Measurements from ENCODE around the gene IFT80. TPM values are rescaled to one million over a fixed set of nuclear protein-coding genes. Genes with fewer than 3 reads are reported as not detected.

The IFT80 gene
- total RNA-seq, 6 experiments from 2014 or later = 23.4 to 28.1 (median 24.6) TPM

- no peaks in the 10 kb centered on the region for H3K9me3 Mint-ChIP-seq
- peak overlapping the region; percentile 30; the same call in 1 of the 2 replicates for H3K27ac Mint-ChIP-seq
- H3K36me3 Mint-ChIP-seq (ENCODE audit: low read depth) = peaks cover 55% of the 10 kb centered on the region
- no peaks in the 10 kb centered on the region; the same call in 1 of the 2 replicates for H3K27me3 Mint-ChIP-seq (ENCODE audit: insufficient read depth)
- TF ChIP-seq CTCF (IDR thresholded peaks at IDR 0.05) = no peak
- H3K4me3 Mint-ChIP-seq = no peak overlapping the region
- no peak for DNase-seq
- H3K4me1 Mint-ChIP-seq (ENCODE audit: low read depth) = peaks cover 59% of the 10 kb centered on the region
Measured at GRCh38 chr3:160440687-160441086, 41.7 kb upstream of the IFT80 start.

- H3K36me3 Mint-ChIP-seq (ENCODE audit: low read depth) = peaks cover 51% of the 10 kb centered on the region
- H3K27ac Mint-ChIP-seq = peak overlapping the region; percentile 51; the same call in 1 of the 2 replicates
- no peaks in the 10 kb centered on the region for H3K9me3 Mint-ChIP-seq
- peaks cover 62% of the 10 kb centered on the region for H3K4me1 Mint-ChIP-seq (ENCODE audit: low read depth)
- DNase-seq = no peak
- H3K27me3 Mint-ChIP-seq (ENCODE audit: insufficient read depth) = no peaks in the 10 kb centered on the region
- no peak for TF ChIP-seq CTCF (IDR thresholded peaks at IDR 0.05)
- H3K4me3 Mint-ChIP-seq = no peak overlapping the region
Measured at GRCh38 chr3:160437083-160437455, 38.0 kb upstream of the IFT80 start.

GRCh38 chr3:160435747-160436146 lies 36.7 kb upstream of the IFT80 start:
- Mint-ChIP-seq H3K4me1 (ENCODE audit: low read depth) (peaks cover 61% of the 10 kb centered on the region), H3K36me3 (ENCODE audit: low read depth) (peaks cover 49% of the 10 kb centered on the region), H3K27me3 (ENCODE audit: insufficient read depth) (no peaks in the 10 kb centered on the region), H3K4me3 (no peak overlapping the region), H3K9me3 (no peaks in the 10 kb centered on the region), H3K27ac (peak overlapping the region; percentile 21; the same call in 1 of the 2 replicates)
- no peak for TF ChIP-seq CTCF (IDR thresholded peaks at IDR 0.05)
- DNase-seq = no peak

- DNase-seq = no peak
- peaks cover 48% of the 10 kb centered on the region for H3K36me3 Mint-ChIP-seq (ENCODE audit: low read depth)
- H3K27ac Mint-ChIP-seq = peak overlapping the region; percentile 16; the same call in 1 of the 2 replicates
- H3K4me3 Mint-ChIP-seq = no peak overlapping the region
- H3K9me3 Mint-ChIP-seq = no peaks in the 10 kb centered on the region
- H3K4me1 Mint-ChIP-seq (ENCODE audit: low read depth) = peaks cover 60% of the 10 kb centered on the region
- no peak for TF ChIP-seq CTCF (IDR thresholded peaks at IDR 0.05)
- H3K27me3 Mint-ChIP-seq (ENCODE audit: insufficient read depth) = no peaks in the 10 kb centered on the region
Measured at GRCh38 chr3:160435095-160435494, 36.1 kb upstream of the IFT80 start.

- H3K27ac Mint-ChIP-seq = peak overlapping the region; percentile 42; the same call in 1 of the 2 replicates
- no peak overlapping the region for H3K4me3 Mint-ChIP-seq
- DNase-seq = peak; percentile 59
- peaks cover 54% of the 10 kb centered on the region for H3K4me1 Mint-ChIP-seq (ENCODE audit: low read depth)
- H3K36me3 Mint-ChIP-seq (ENCODE audit: low read depth) = peaks cover 41% of the 10 kb centered on the region
- H3K9me3 Mint-ChIP-seq = no peaks in the 10 kb centered on the region
- no peak for TF ChIP-seq CTCF (IDR thresholded peaks at IDR 0.05)
- no peaks in the 10 kb centered on the region for H3K27me3 Mint-ChIP-seq (ENCODE audit: insufficient read depth)
Measured at GRCh38 chr3:160434071-160434470, 35.0 kb upstream of the IFT80 start.

Data from HFFc6 (cell line).